GM23338 (cell line): ENCODE data around the gene CTDNEP1. TPM values are rescaled to one million over a fixed set of nuclear protein-coding genes. Genes with fewer than 3 reads are reported as not detected.

Experiments used
- ATAC-seq: fragments of 200-7000 bp; cut with Tn5 transposase; 3 replicates; pipeline ENCODE4 v1.9.1; 2020
- DNase-seq: peaks from one replicate; pipeline ENCODE4 v3.0.0-alpha.2; 2015; ENCODE audit warnings: low spot score
- H2AFZ ChIP-seq: fragments of 200-600 bp; sonication (generic); 2 replicates; pipeline ENCODE4 v1.8.0; 2016; ENCODE audit warnings: antibody characterized with exemption, mild to moderate bottlenecking, moderate library complexity
- H3F3A ChIP-seq: fragments of 200-600 bp; sonication (generic); replicated peaks from 2 replicates; pipeline ENCODE4 v1.8.0; 2017; ENCODE audit warnings: antibody characterized with exemption, mixed run types, low read depth
- H3K27ac ChIP-seq: fragments of 200-600 bp; sonication (generic); 2 replicates; pipeline ENCODE4 v1.6.1; 2016; ENCODE audit warnings: low read depth
- H3K27me3 ChIP-seq: fragments of 200-600 bp; sonication (generic); 2 replicates; pipeline ENCODE4 v1.8.0; 2016; ENCODE audit warnings: mild to moderate bottlenecking, mixed run types, moderate library complexity; ENCODE audit not compliant: insufficient read depth
- H3K36me3 ChIP-seq: fragments of 200-600 bp; sonication (generic); 2 replicates; pipeline ENCODE4 v1.8.0; 2016; ENCODE audit warnings: mild to moderate bottlenecking; ENCODE audit not compliant: insufficient read depth
- H3K4me1 ChIP-seq: fragments of 200-600 bp; sonication (generic); 2 replicates; pipeline ENCODE4 v1.8.0; 2016; ENCODE audit warnings: mild to moderate bottlenecking, moderate library complexity; ENCODE audit not compliant: insufficient read depth
- H3K4me2 ChIP-seq: fragments of 200-600 bp; sonication (generic); 2 replicates; pipeline ENCODE4 v1.7.1; 2017; ENCODE audit warnings: mixed run types
- H3K4me3 ChIP-seq: fragments of 200-600 bp; sonication (generic); 2 replicates; pipeline ENCODE4 v1.6.1; 2016; ENCODE audit warnings: mixed run types
- H3K79me2 ChIP-seq: fragments of 200-600 bp; sonication (generic); replicated peaks from 2 replicates; pipeline ENCODE4 v1.8.0; 2017; ENCODE audit warnings: mild to moderate bottlenecking; ENCODE audit not compliant: insufficient read depth
- H3K9me2 ChIP-seq: fragments of 200-600 bp; sonication (generic); 2 replicates; pipeline ENCODE4 v1.8.0; 2017; ENCODE audit not compliant: insufficient read depth
- H4K20me1 ChIP-seq: fragments of 200-600 bp; sonication (generic); replicated peaks from 2 replicates; pipeline ENCODE4 v1.8.0; 2017; ENCODE audit warnings: mild to moderate bottlenecking; ENCODE audit not compliant: insufficient read depth
- H3K27ac Mint-ChIP-seq: 2 replicates; pipeline ENCODE4 v1.8.0; 2020; ENCODE audit warnings: inconsistent platforms, mild to moderate bottlenecking, moderate library complexity, mixed read lengths
- H3K27me3 Mint-ChIP-seq: 3 replicates; pipeline ENCODE4 v1.8.0; 2022; ENCODE audit warnings: low read depth, mild to moderate bottlenecking, moderate library complexity, mixed read lengths, inconsistent platforms; ENCODE audit not compliant: insufficient read depth, poor library complexity
- H3K36me3 Mint-ChIP-seq: 3 replicates; pipeline ENCODE4 v1.8.0; 2021; ENCODE audit warnings: low read depth, mild to moderate bottlenecking, inconsistent platforms, moderate library complexity, mixed read lengths
- H3K4me1 Mint-ChIP-seq: 3 replicates; pipeline ENCODE4 v1.8.0; 2020; ENCODE audit warnings: mild to moderate bottlenecking, inconsistent platforms, mixed read lengths
- H3K4me3 Mint-ChIP-seq: 3 replicates; pipeline ENCODE4 v1.8.0; 2021; ENCODE audit warnings: moderate library complexity, mild to moderate bottlenecking, inconsistent platforms, mixed read lengths
- H3K9me3 Mint-ChIP-seq: 3 replicates; pipeline ENCODE4 v1.8.0; 2020; ENCODE audit warnings: moderate library complexity, mild to moderate bottlenecking, inconsistent platforms, mixed read lengths
- JUNB ChIP-seq: IDR thresholded peaks from one replicate; pipeline ENCODE4 v1.6.1; 2016; ENCODE audit warnings: antibody characterized with exemption; ENCODE audit not compliant: unreplicated experiment
- NANOG ChIP-seq: IDR thresholded peaks from 2 replicates; pipeline ENCODE4 v1.6.1; 2016; ENCODE audit warnings: antibody characterized with exemption, borderline replicate concordance
- POLR2AphosphoS5 ChIP-seq: IDR thresholded peaks from 2 replicates; pipeline ENCODE4 v1.6.1; 2016; ENCODE audit warnings: antibody characterized with exemption, low read depth
- STAT1 ChIP-seq: IDR thresholded peaks from one replicate; pipeline ENCODE4 v1.6.1; 2016; ENCODE audit warnings: antibody characterized with exemption; ENCODE audit not compliant: unreplicated experiment
- ZNF331 ChIP-seq: fragments of 250-450 bp; sonication (Bioruptor Pico); IDR thresholded peaks from 2 replicates; pipeline ENCODE4 v1.5.0; 2020; ENCODE audit warnings: low read depth, mild to moderate bottlenecking, moderate library complexity
- polyA plus RNA-seq: library from polyadenylated mRNA; unstranded; fragments of >200 nt; fragmentation: Nextera tagmentation; extraction: Ambion mirVana; gene quantifications from 2 replicates; pipeline ENCODE4 v1.2.1, GENCODE V29; 2016
- total RNA-seq: library from RNA; depleted of rRNA; stranded (reverse); fragments of >200 nt; shearing (Covaris generic); gene quantifications from 2 replicates; pipeline ENCODE4 v1.2.3, GENCODE V29; 2014
- TF ChIP-seq, protein P1 (sequence below): fragments of 250-450 bp; sonication (Bioruptor Pico); IDR thresholded peaks from 2 replicates; pipeline ENCODE4 v1.5.0; 2020; ENCODE audit warnings: mild to moderate bottlenecking, moderate library complexity
- TF ChIP-seq, protein P2 (sequence below), 2 experiments: fragments of 200-600 bp in 1 of 2; sonication (generic) in 1 of 2; conservative IDR thresholded peaks; 2 replicates each; pipeline versions ENCODE4 v1.5.1 to v1.6.1; 2016 to 2017; ENCODE audit warnings: antibody characterized with exemption in 2 of 2, low read depth in 2 of 2, mild to moderate bottlenecking in 2 of 2, moderate library complexity in 1 of 2

The CTDNEP1 gene
- total and polyA plus RNA-seq, 2 experiments from 2014 or later = 48.1 to 93.4 TPM

DNA sequence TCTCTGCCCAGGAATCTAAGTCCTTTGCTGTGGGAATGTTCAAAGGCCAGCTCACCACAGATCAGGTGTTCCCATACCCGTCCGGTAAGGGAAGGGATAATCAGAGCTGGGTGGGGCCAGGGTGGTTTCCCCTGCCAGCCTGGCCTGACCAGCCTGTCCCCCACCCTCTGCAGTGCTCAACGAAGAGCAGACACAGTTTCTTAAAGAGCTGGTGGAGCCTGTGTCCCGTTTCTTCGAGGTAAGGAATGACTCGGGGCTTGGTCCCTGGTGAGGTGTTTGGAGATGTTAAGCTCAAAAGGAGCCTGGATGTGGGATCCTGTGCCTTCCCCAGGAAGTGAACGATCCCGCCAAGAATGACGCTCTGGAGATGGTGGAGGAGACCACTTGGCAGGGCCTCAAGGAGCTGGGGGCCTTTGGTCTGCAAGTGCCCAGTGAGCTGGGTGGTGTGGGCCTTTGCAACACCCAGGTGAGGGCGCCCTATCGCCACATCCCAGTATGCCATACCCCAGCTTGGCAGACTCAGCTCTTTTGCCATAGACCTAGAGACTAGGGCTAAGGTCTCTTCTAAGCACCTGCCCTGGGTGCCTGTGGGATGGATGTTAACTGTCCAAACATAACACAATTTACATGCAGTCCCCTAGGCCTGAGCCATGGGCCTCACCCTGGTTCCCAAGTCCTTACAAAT, 30.8 kb downstream of the CTDNEP1 start:
- Histone ChIP-seq H3K9me2 (no peaks in the 10 kb centered on the region), H3F3A (peaks cover 19% of the 10 kb centered on the region), H3K79me2 (peaks cover 12% of the 10 kb centered on the region), H3K4me3 (peak overlapping the region; percentile 83), H2AFZ (no peak overlapping the region), H3K27me3 (no peaks in the 10 kb centered on the region), H3K4me2 (peak overlapping the region; percentile 92), H4K20me1 (peaks cover 27% of the 10 kb centered on the region), H3K4me1 (peaks cover 39% of the 10 kb centered on the region), H3K27ac (no peak overlapping the region), H3K36me3 (peaks cover 11% of the 10 kb centered on the region; the same call in 1 of the 2 replicates)
- no peaks in the 10 kb centered on the region; the same call in 1 of the 3 replicates for H3K9me3 Mint-ChIP-seq
- H3K4me3 Mint-ChIP-seq = peak overlapping the region; percentile 91
- H3K4me1 Mint-ChIP-seq = peaks cover 44% of the 10 kb centered on the region
- TF ChIP-seq POLR2AphosphoS5 = peak; percentile 14; the same call in 1 of the 2 replicates
- TF ChIP-seq JUNB = no peak
- no peak for TF ChIP-seq STAT1
- TF ChIP-seq, protein P1, sequence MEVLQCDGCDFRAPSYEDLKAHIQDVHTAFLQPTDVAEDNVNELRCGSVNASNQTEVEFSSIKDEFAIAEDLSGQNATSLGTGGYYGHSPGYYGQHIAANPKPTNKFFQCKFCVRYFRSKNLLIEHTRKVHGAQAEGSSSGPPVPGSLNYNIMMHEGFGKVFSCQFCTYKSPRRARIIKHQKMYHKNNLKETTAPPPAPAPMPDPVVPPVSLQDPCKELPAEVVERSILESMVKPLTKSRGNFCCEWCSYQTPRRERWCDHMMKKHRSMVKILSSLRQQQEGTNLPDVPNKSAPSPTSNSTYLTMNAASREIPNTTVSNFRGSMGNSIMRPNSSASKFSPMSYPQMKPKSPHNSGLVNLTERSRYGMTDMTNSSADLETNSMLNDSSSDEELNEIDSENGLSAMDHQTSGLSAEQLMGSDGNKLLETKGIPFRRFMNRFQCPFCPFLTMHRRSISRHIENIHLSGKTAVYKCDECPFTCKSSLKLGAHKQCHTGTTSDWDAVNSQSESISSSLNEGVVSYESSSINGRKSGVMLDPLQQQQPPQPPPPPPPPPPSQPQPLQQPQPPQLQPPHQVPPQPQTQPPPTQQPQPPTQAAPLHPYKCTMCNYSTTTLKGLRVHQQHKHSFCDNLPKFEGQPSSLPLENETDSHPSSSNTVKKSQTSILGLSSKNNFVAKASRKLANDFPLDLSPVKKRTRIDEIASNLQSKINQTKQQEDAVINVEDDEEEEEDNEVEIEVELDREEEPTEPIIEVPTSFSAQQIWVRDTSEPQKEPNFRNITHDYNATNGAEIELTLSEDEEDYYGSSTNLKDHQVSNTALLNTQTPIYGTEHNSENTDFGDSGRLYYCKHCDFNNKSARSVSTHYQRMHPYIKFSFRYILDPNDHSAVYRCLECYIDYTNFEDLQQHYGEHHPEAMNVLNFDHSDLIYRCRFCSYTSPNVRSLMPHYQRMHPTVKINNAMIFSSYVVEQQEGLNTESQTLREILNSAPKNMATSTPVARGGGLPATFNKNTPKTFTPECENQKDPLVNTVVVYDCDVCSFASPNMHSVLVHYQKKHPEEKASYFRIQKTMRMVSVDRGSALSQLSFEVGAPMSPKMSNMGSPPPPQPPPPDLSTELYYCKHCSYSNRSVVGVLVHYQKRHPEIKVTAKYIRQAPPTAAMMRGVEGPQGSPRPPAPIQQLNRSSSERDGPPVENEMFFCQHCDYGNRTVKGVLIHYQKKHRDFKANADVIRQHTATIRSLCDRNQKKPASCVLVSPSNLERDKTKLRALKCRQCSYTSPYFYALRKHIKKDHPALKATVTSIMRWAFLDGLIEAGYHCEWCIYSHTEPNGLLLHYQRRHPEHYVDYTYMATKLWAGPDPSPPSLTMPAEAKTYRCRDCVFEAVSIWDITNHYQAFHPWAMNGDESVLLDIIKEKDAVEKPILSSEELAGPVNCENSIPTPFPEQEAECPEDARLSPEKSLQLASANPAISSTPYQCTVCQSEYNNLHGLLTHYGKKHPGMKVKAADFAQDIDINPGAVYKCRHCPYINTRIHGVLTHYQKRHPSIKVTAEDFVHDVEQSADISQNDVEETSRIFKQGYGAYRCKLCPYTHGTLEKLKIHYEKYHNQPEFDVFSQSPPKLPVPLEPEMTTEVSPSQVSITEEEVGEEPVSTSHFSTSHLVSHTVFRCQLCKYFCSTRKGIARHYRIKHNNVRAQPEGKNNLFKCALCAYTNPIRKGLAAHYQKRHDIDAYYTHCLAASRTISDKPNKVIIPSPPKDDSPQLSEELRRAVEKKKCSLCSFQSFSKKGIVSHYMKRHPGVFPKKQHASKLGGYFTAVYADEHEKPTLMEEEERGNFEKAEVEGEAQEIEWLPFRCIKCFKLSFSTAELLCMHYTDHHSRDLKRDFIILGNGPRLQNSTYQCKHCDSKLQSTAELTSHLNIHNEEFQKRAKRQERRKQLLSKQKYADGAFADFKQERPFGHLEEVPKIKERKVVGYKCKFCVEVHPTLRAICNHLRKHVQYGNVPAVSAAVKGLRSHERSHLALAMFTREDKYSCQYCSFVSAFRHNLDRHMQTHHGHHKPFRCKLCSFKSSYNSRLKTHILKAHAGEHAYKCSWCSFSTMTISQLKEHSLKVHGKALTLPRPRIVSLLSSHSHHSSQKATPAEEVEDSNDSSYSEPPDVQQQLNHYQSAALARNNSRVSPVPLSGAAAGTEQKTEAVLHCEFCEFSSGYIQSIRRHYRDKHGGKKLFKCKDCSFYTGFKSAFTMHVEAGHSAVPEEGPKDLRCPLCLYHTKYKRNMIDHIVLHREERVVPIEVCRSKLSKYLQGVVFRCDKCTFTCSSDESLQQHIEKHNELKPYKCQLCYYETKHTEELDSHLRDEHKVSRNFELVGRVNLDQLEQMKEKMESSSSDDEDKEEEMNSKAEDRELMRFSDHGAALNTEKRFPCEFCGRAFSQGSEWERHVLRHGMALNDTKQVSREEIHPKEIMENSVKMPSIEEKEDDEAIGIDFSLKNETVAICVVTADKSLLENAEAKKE (CRISPR knock-in tag) = no peak
- TF ChIP-seq ZNF331 (CRISPR knock-in tag) = no peak
- TF ChIP-seq, protein P2, sequence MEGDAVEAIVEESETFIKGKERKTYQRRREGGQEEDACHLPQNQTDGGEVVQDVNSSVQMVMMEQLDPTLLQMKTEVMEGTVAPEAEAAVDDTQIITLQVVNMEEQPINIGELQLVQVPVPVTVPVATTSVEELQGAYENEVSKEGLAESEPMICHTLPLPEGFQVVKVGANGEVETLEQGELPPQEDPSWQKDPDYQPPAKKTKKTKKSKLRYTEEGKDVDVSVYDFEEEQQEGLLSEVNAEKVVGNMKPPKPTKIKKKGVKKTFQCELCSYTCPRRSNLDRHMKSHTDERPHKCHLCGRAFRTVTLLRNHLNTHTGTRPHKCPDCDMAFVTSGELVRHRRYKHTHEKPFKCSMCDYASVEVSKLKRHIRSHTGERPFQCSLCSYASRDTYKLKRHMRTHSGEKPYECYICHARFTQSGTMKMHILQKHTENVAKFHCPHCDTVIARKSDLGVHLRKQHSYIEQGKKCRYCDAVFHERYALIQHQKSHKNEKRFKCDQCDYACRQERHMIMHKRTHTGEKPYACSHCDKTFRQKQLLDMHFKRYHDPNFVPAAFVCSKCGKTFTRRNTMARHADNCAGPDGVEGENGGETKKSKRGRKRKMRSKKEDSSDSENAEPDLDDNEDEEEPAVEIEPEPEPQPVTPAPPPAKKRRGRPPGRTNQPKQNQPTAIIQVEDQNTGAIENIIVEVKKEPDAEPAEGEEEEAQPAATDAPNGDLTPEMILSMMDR (conservative IDR thresholded peaks at IDR 0.05; ENCODE audit: low read depth in 2 of 2) = peak; percentile 54 to 73
- TF ChIP-seq NANOG = no peak
- peaks cover 51% of the 10 kb centered on the region for H3K36me3 Mint-ChIP-seq
- DNase-seq = peak; percentile 75
- peak; percentile 53 for ATAC-seq
- peaks cover 48% of the 10 kb centered on the region for H3K27me3 Mint-ChIP-seq
- peak overlapping the region; percentile 89 for H3K27ac Mint-ChIP-seq
